ENCODE measurements around the gene ADGRE1.

- TF ChIP-seq POLR2A (IDR thresholded peaks at IDR 0.05; ENCODE audit: low read length) (no peak), GATA1 (IDR thresholded peaks at IDR 0.05; ENCODE audit: low read depth, low read length) (no peak)
Observed at GRCh38 chr19:6887316-6887715, at the start of gene ADGRE1.
